ENCODE data around the gene ZNF248.
A peak's percentile ranks its signal among the peaks of the same experiment; 100 is the strongest.
"Not testable (repeated sequence)": the region's sequence is repeated elsewhere in the genome, so short reads cannot be mapped to it uniquely, and the experiment has no call there.

The ZNF248 gene

DNA sequence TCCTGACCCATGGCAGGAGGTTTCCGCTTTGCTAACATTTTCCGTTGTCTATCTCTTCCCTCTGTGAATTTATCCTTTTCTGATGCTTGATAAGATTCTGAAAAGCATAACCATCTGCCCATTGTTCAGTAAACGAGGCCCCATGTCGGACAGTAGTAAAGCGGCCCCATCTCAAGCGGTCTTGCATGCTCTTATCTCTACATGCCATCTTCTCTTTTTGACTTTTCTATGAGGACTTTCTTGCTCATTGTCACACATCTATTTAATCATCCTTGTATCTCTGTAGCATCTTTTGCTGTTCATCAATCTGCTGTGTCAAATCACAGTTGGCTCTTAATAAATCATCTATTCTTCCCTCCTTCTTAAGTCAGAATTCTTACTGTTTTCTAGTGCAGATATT is 37.6 kb downstream of the ZNF248 start:
- DNase-seq: no peak

DNA sequence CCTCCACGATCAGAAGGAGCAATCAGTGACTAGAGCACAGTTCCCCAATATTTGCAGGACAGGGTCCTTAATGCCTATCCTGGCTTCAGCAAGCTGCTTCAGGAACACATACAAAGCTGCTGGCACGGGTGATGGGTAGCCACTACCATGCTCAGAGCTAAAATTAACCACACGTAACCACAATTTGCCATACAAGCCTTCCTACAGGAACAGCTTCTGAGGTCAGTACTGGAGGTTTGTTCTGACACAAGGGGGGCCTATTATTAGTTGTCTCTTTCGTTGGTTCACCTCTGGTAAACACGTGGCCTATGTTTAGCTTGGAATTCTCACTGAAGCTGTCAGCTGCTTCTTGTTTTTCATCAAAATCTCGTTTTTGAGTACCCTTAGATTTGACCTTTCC is 41.1 kb downstream of the ZNF248 start:
- DNase-seq: no peak

DNA sequence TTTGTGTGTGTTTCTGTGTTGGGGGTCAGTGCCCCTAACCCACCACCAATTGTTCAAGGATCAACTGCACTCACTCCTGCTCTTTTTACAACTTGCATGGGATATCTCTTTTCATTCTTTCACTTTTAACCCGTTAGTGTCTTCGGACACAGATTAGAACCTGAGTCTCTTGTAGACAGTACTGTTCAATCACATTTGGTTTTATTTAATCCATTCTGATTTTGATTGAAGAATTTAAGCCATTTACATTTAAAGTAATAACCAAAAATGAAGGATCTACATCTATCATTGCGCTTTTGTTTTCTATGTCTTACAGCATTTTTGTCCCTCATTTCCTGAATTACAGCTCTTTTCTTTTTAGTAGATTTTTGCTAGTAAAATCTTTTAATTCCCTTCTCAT is 43.6 kb downstream of the ZNF248 start:
- DNase-seq: no peak

DNA sequence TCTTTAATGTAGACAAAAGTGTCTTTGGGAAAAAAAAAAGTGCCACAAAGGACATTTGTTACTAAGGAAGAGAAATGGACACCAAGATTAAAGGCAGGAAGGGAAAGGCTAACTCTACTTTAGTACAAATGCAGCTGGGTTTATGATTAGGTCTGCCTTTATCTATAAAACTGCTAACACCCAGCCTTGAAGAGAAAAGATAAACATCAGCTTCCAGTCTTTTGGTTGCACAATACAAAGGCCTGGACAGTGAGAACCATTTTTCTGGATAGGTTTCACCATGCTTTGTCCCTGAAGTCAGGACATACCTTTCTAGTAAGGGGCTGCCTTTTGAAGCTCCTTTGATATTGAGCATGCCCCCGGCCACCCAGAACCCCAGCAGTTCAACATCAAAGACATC is 45.1 kb downstream of the ZNF248 start:
- DNase-seq: peak; percentile 3

DNA sequence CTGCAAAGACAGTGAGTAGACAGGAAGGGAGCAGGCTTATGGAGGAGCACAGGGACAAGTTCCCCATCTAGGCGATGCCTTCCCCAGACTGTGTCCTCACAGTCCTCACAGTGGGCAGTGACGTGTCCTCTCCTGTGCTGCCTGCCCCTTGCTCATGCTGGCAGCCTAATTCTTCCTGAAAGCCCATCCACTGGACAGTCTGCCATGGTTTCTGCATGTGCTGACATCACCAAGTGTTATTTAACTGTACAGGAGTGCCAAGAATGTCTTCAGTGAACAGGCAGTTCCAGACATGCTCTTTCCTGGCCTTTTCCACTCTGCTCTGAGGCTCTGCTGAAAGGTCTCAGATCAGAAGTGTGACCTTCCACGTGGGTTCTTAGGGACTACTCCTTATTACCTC is 54.1 kb downstream of the ZNF248 start:
- no peak for DNase-seq

DNA sequence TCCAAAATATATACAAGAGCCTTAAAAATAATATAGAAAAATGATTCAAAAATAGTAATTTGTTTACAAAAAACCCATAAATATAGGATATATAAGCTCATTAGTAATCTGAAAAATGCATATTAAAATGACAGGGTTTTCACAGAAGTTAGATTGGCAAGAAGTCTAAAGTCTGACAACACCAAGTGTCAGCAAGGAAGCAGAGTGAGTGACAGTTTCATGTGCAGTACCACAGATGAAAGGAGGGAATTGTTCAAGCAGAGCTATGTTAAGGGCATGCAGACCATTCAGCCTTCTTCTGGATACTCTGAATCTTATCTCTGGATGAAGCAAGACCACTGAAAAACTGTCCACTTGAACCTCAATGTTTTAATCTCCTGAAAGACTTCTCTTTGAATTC is 55.9 kb downstream of the ZNF248 start:
- no peak for DNase-seq

DNA sequence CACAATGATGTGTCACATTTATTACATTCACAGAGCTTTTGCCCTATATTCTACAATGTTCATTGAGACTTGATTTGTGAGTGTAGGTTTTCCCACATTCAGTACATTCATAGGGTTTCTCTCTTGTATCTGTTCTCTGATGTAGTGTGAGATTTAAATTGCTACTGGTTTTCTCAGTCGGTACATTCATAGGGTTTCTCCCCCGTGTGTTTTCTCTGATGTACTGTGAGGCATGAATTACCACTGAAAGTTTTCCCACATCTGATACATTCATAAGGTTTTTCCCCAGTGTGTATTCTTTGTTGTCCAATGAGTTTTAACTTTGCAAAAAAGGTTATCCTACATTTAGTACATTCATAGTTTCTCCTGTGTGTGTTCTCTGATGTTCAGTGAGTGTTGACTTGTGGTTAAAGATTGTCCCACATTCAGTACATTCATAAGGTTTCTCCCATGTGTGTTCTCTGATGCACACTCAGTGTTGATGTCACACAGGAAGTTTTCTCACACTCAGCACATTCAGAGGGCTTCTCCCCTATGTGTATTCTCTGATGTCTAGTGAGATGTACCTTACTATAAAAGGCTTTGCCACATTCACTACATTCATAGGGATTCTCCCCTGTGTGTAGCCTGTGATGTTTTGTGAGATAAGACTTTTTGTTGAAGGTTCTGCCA is 63.0 kb downstream of the ZNF248 start:
- no peak for DNase-seq

DNA sequence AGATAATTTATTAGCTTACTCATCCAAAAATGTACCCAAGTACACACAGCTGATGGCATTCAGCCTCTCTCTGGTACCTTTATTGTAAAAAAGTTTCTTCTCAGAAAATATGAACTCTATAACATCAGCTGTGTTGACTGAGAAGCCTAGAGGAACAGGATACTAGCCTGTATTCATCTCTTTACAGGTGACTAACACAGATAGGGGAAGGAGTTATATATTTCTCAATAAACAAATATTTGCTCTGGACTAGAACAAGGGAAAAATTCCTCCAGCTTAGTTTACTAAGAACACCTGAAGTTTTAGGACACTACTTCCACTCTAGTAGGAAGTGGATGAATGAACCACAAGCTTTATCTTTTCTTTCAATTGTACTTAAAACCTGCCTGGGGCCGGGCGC is 67.8 kb downstream of the ZNF248 start:
- DNase-seq: no peak

DNA sequence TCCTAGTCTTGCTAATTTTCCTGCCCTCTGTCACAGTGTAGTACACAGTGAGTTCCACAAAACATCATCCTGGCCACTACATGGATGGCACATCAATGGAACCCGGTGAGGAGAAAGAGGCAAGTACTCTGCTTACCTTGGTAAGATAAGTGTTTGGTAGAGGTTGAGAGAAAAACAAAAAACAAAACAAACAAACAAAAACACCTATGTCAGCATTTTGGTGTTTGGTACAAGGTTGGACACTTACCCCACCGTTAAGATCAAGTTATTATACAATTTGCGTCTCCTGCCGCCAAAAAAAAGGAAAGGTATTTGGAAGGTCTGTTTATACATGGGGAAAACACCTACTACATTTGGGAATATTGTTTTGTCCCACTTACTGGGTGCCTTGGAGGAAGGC is 72.7 kb downstream of the ZNF248 start:
- DNase-seq: no peak

DNA sequence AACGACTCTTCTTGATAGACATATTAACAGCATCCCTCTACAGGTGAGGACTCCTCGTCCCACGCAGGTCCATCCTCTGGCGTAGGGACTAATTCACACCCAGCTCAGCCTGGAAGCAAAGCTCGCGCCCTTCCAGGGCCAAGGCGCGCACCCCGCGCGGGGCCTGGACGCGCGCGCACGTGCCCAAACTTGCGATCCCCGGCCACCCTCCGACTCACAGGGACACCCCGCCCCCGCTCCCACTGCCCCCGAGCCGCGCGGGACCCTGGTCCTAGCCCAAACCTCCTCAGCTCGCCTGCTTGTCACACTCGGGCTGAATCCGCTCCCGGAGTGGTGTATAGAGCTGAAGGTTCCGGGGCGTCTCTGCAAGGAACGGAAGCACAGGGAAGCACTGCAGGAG is 76.9 kb downstream of the ZNF248 start:
- no peak for DNase-seq

DNA sequence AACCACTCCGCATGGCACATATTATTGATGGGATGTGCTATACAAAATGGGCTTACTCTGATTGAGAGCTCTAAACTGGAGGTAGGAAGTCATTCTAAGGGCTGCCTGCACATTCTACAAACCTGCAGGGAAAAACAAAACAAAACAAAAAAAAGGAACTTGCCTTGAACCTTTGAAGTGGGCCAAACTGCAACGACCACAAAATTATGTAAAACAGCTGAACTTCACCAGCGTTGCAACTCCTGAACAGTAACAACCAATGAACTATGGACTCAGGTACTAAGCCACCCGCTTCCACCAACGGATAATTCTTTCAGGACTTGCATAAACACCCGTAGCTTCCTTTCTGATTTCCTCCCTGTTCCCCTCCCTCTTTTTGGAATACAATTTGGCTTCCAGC is 80.4 kb downstream of the ZNF248 start:
- no peak for DNase-seq

DNA sequence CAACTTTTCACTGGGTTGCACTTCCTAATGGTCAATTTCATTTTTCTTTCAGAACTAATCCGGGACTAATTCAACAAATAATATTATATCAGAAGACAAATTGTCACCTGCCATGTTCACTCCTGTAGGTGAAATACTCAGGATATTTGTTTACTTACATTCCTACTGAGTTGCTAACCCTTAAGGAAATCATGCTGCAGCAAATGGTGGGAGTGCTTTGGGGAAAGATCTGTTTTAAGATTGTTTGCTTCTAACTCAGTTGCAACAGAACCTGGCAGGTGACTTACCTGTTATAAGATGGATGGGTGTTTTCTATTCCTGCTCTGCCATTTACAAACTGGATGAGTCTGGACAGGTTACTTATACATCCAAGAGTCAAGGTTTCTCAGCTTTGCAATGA is 81.8 kb downstream of the ZNF248 start:
- no peak for DNase-seq

DNA sequence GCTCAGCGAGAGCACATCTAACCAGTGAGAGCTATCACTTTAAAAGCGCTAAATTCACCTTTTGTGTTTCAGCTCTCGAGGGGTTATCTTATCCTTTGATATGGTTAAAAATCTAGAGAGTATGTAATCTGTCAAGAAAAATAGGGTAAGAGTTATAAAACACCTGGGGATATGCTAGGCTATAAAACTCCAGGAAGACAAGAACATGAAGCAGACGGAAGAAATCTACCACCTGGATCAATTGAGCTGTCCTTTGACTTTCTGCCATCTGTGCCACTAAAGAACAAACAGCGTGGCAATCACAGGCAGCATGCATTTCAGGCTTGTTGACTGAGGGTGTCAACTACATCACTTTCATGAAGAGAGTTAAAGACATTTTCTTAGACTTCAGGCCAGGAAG is 83.1 kb downstream of the ZNF248 start:
- no peak for DNase-seq

DNA sequence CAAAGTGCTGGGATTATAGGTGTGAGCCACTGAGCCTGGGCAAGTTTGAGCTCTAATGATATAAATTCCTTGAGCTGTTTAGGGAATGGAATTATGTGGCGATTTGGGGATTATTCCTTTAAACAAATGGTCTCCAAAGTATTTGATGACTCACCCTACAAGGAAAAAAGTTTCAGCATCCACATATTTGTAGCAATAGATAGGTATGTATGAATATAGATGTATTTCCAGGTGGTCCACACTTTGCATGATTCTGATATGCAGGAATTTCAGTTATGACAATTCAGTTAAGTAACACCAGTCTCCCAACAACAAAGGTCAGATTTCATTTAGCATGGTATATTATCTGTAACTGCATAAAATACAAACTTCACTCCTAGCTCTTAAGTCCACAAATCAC is 92.2 kb downstream of the ZNF248 start:
- no peak for DNase-seq

DNA sequence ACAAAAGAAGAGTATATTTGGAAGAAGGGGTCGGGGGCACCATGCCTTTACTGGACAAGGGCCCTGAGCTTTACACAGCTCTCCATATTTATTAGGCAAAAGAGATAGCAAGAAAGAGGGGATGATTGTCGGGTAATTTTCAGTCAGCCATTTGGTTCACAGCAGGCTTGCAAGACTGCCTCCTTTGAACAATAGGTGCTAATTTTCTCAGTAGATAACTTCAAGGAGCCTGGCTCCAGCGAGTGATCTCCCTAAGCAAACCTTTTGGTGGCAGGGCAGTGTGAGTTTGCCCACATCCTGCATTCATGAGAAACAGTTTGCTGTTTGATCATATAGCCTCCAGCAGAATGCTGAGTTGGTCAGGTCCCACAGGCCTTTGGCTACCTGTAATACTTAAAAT is 94.3 kb downstream of the ZNF248 start:
- DNase-seq: no peak

DNA sequence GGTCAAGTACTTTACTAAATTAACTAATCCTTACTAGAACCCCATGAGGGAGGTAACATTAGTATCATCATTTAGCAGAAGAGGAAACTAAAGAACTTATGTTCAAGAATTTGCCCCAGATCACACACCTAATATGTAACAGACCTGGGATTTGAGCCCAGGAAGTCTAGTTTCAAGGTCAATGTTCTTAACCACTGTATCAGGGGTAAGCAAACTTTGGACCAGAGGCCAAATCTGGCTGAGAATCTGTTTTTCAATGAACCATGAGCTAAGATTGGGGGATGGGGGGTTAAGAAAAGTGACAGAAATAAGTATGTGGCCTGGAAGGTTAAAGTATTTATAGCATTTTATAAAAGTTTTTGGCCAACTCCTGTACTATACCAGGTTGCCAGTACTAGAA is 95.1 kb downstream of the ZNF248 start:
- DNase-seq: no peak

DNA sequence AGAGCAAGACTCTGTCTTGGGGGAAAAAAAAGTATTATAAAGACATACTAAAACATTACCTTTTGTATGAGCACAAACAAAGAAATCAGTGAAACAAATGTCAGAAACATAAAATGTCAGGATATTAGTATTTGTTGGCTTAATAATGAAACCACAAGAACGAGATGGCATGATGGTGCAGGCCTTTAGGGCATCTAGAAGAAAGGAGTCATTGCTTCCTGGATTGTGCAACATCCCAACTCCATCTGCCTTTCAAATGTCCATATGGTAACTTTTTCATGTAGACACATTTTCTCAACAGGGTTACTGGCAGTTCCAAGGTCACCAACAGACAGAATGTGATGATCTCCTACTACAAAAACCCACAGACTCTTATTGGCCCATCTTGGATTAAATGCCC is 96.6 kb downstream of the ZNF248 start:
- no peak for DNase-seq

DNA sequence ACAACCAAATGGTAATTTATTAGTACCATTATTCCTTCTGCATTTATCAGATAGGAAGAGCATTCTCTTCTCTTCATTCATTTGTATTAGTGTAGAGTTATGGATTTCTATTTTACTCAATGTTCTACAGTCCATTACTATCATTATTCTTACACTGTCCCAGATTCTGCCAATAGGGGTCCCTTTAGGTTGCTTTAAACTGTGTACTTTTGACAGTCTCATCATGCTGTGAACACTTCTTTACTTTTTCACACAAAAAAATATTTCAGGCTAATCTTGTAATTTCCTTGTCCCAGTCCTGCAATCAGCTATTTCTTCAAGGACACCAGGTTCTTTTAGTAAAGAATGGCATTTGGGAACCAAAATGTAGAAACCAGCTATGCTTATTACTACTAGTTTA is 99.3 kb downstream of the ZNF248 start:
- DNase-seq: no peak

DNA sequence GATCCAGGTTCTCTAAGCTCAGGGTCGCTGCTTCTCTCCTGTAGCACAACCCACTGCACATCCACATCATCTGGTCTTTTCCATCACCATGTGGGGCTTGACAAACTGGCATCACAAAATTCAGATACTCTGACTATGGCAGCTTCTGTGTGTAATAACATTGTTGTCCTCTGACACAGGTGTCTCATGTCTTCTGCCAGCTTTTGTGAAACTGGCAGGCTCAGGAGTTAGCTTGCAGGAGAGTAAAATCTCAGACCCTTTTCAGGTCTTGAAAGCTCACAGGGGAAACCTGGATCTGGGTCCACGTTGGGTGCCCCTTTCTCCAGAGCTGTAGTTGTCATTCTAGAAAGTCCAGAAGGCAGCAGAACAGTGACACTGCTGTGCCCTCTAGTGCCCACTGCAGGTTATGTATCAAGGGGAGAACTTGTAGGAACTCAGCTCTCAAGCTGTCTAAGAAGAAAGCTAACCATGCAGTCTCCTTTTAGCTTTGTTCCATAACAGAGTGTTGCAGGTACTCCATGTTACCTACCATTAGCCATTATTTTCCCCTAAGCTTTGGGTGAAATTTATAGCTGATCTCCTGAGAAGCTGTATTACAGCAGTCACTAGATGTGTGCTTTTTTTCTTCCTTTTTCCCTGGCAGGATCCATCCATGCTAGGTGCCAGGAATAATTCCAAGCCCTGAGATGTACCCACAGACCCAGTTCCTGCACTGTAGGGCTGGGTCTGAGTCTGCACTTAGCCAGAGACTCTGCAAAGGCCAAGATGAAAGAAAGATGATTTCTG is 102.7 kb downstream of the ZNF248 start:
- DNase-seq: peak; percentile 78

DNA sequence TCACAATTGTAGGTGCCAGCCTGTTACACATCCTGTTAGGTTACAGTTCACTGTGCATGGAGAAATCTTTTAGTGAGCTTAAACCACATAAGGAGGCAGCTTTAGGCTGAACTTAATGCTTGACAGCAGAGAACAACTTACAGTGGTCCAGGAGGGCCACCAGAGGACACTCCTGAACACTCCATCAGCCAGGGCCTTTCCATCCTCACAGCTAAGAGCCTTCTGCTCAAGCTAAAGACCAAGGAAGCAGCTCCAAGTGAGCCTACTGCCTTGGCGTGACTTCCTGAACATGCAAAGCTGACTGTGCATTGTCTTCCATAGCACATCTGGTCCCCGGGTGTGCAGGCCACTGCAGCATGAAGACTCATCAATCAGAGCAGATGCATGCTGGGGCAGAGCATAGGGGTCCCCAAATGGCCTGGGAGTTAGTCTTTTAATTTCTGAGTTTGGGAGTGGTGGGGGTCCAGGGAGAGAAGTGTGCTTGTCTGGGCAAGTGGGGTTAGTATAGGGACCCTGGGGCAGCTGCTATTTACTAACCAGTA is 105.0 kb downstream of the ZNF248 start:
- peak; percentile 21 for DNase-seq

DNA sequence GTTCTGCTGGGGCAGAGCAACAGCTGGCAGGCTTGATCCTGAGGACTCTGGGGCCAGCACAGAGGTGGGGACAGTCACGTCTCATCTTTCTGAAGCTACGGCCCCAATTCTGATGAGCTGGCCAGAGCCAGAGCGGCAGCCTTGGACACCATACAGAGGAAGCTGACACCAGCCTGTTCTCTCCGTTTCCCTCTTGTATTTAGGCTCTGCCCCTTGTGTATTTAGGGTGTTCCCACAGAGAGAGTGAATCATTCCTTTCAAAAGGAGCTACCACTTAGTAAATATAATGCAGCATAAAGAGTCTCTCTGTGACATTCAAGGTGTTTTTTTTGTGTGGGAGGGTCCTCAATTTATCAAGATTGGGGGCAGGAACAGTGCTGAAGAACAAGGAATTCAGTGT is 109.2 kb downstream of the ZNF248 start:
- DNase-seq: no peak

DNA sequence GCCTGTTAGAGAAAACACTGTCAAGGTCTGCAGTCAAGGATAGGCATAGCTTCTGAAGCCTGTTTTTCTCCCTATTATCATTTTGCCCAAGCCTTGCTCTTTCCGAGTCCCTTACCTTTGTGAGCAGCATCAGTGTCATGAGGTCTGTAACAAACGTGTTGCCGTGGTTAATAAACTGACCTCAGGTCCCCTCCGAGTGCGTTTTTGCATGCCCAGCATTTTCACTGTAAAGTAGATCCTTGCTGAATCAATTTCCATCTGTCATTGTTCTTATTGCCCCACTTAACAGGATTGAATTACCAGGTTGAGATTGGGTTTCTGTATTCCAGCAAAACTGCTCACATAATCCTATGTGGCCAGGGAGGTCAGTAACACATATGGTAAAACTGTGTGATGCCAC is 110.3 kb downstream of the ZNF248 start:
- no peak for DNase-seq

DNA sequence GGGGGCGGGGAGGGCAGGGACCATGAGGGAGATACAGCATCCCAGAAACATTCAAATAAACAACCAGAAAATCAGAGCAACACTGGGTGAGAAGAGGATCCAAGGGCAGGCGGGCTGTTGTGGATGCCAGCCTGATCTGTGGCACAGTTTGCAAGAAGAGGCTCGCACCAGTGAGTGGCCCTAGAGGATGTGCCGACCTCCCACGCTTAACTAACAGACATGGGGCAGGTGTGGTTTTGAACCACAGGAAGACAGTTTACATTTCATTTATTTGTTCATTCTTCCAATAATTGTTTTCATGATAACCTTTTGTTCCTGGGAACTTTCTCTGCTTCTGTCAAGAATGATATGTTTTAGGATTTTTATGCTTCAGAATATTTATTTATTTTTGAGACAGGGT is 115.6 kb downstream of the ZNF248 start:
- DNase-seq: no peak

DNA sequence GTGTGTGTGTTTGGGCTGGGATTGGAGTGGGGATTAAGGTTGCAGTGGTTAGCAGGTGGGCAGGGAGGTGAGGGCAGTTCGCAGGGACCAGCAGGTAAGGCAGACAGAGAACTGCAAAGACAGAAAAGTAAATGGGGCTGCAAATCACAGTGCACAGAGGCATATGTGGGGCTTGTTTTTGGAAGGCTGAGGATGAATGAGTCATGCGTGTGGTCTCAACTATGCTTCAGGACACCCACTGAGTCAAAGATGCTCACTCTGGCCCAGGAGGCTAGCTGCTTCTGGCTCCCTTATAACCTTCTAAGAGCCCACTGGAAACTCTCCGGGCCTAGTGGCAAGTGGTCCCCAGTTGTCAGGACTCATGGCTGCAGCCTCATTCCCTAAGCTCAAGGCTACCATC is 118.2 kb downstream of the ZNF248 start:
- DNase-seq: no peak

DNA sequence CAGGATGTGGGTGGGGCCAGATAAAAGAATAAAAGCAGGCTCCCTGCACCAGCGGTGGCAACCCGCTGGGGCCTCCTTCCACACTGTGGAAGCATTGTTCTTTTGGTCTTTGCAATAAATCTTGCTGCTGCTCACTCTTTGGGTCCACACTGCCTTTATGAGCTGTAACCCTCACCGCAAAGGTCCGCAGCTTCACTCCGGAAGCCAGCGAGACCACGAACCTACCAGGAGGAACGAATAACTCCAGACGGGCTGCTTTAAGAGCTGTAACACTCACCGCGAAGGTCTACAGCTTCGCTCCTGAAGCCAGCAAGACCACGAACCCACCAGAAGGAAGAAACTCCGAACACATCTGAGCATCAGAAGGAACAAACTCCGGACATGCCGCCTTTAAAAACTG is 119.2 kb downstream of the ZNF248 start:
- DNase-seq: not testable (repeated sequence)
